Fibroblast of peridontal ligament (primary cell): ENCODE measurements around the gene PAQR4.

Experiments used
- DNase-seq: peaks from one replicate; pipeline ENCODE4 v3.0.0-alpha.2; 2010; ENCODE audit errors: extremely low read depth

The PAQR4 gene

GRCh38 chr16:3004781-3005284 is 35.7 kb downstream of the PAQR4 start:
- no peak for DNase-seq

- DNase-seq: no peak
Measured at GRCh38 chr16:3007059-3007956, 38.2 kb downstream of the PAQR4 start.

GRCh38 chr16:3007957-3008689 is 39.0 kb downstream of the PAQR4 start:
- DNase-seq: no peak

- DNase-seq: no peak
Measured at GRCh38 chr16:3008690-3009037, 39.5 kb downstream of the PAQR4 start.

- DNase-seq: no peak
Measured at GRCh38 chr16:3009568-3010390, 40.6 kb downstream of the PAQR4 start.

GRCh38 chr16:3010510-3010909 is 41.4 kb downstream of the PAQR4 start:
- no peak for DNase-seq

GRCh38 chr16:3012246-3012645 is 43.1 kb downstream of the PAQR4 start:
- DNase-seq: no peak

GRCh38 chr16:3012828-3013420 is 43.8 kb downstream of the PAQR4 start, which contains the start of gene CLDN9:
Gene CLDN9 (plus strand): TSS chr16:3012923. CDS start chr16:3013363, 440 bp downstream.
- no peak for DNase-seq

- DNase-seq: no peak
Measured at GRCh38 chr16:3013491-3013951, 44.4 kb downstream of the PAQR4 start.

GRCh38 chr16:3013998-3014690 is 45.0 kb downstream of the PAQR4 start:
- DNase-seq: no peak

- DNase-seq: no peak
Measured at GRCh38 chr16:3014971-3015370, 45.8 kb downstream of the PAQR4 start.

- no peak for DNase-seq
Measured at GRCh38 chr16:3015865-3016521, 46.8 kb downstream of the PAQR4 start.

GRCh38 chr16:3017344-3017743 is 48.2 kb downstream of the PAQR4 start:
- no peak for DNase-seq

GRCh38 chr16:3017794-3018506 is 48.8 kb downstream of the PAQR4 start, which contains the start of gene CLDN6:
Gene CLDN6 (minus strand): TSS chr16:3018183. CDS start chr16:3016021, 2,162 bp downstream.
- DNase-seq: no peak

- DNase-seq: no peak
Measured at GRCh38 chr16:3019594-3020246, 50.6 kb downstream of the PAQR4 start.

GRCh38 chr16:3020247-3020603 is 51.1 kb downstream of the PAQR4 start, which contains the start of gene TNFRSF12A:
Gene TNFRSF12A (plus strand): TSS chr16:3020368. CDS start chr16:3020398, 30 bp downstream.
- DNase-seq: peak; percentile 39

- peak; percentile 75 for DNase-seq
Measured at GRCh38 chr16:3020604-3021448, 51.7 kb downstream of the PAQR4 start.
